A673 (cell line): ENCODE results near the gene PYGM. TPM values are rescaled to one million over a fixed set of nuclear protein-coding genes. Genes with fewer than 3 reads are reported as not detected.

Source experiments
- BruUV-seq: library from RNA; stranded (reverse); fragments of 400-500 nt; replicated peaks from 2 replicates; lab custom pipeline; 2021; lab: Mats Ljungman, UMichigan
- CTCF ChIA-PET: fragments of 300-600 bp; sonication (Branson Sonifier 250); formaldehyde crosslinking; loops from one replicate; lab custom pipeline; 2022; ENCODE audit warnings: antibody characterized with exemption; lab: Charles Lee
- POLR2A ChIA-PET: fragments of 300-600 bp; sonication (Branson Sonifier 250); formaldehyde crosslinking; loops from one replicate; lab custom pipeline; 2022; ENCODE audit warnings: antibody characterized with exemption; ENCODE audit not compliant: low non-redundant PET; lab: Charles Lee
- DNase-seq: peaks from one replicate; pipeline ENCODE4 v3.0.0-alpha.2; 2015; ENCODE audit warnings: low spot score
- H3K27ac ChIP-seq: fragments of 200-600 bp; sonication (generic); 2 replicates; pipeline ENCODE4 v1.5.1; 2016; ENCODE audit warnings: mixed run types, low read depth, mild to moderate bottlenecking, mixed read lengths, antibody characterized with exemption, low read length; ENCODE audit not compliant: poor library complexity, severe bottlenecking
- H3K27me3 ChIP-seq: fragments of 200-600 bp; sonication (generic); replicated peaks from 2 replicates; pipeline ENCODE4 v1.6.1; 2017; ENCODE audit warnings: mixed run types, low read depth, mild to moderate bottlenecking, mixed read lengths, antibody characterized with exemption, low read length; ENCODE audit not compliant: insufficient read depth, poor library complexity
- H3K36me3 ChIP-seq: fragments of 200-600 bp; sonication (generic); 2 replicates; pipeline ENCODE4 v1.6.1; 2016; ENCODE audit warnings: mixed run types, mild to moderate bottlenecking, mixed read lengths, antibody characterized with exemption, low read length; ENCODE audit not compliant: insufficient read depth, poor library complexity, severe bottlenecking
- H3K4me1 ChIP-seq: fragments of 200-600 bp; sonication (generic); 2 replicates; pipeline ENCODE4 v1.6.1; 2017; ENCODE audit warnings: mixed run types, mild to moderate bottlenecking, mixed read lengths, antibody characterized with exemption, low read length; ENCODE audit not compliant: insufficient read depth, poor library complexity, severe bottlenecking
- H3K4me3 ChIP-seq: fragments of 200-600 bp; sonication (generic); 2 replicates; pipeline ENCODE4 v1.5.1; 2016; ENCODE audit warnings: low read depth, mixed run types, mild to moderate bottlenecking, mixed read lengths, low read length; ENCODE audit not compliant: poor library complexity, severe bottlenecking
- H3K9me3 ChIP-seq: fragments of 200-600 bp; sonication (generic); 2 replicates; pipeline ENCODE4 v1.6.1; 2016; ENCODE audit warnings: mixed run types, low read depth, mild to moderate bottlenecking, mixed read lengths, antibody characterized with exemption, low read length; ENCODE audit not compliant: poor library complexity, severe bottlenecking
- EZH2 ChIP-seq: fragments of 200-600 bp; sonication (generic); IDR thresholded peaks from 2 replicates; pipeline ENCODE4 v1.6.1; 2017; ENCODE audit warnings: borderline replicate concordance, low read depth, mild to moderate bottlenecking, mixed read lengths, antibody characterized with exemption, low read length; ENCODE audit not compliant: poor library complexity, severe bottlenecking
- intact Hi-C: fragments of 100-400 bp; cut with micrococcal nuclease; formaldehyde crosslinking; loops from one replicate; pipeline ENCODE4 v1.10.0; 2022; ENCODE audit not compliant: unreplicated experiment
- total RNA-seq: library from RNA; stranded (reverse); gene quantifications from 2 replicates; pipeline ENCODE4 v1.2.3, GENCODE V29; 2021
- TF ChIP-seq, protein P1 (sequence below): fragments of 300-800, 200-600 bp; sonication (generic); conservative IDR thresholded peaks from 2 replicates; pipeline ENCODE4 v1.5.1; 2017; ENCODE audit warnings: low read depth, mild to moderate bottlenecking, antibody characterized with exemption, low read length, moderate library complexity, mixed read lengths

Gene PYGM
- total RNA-seq, 1 experiment from 2014 or later: 2.4 TPM

DNA sequence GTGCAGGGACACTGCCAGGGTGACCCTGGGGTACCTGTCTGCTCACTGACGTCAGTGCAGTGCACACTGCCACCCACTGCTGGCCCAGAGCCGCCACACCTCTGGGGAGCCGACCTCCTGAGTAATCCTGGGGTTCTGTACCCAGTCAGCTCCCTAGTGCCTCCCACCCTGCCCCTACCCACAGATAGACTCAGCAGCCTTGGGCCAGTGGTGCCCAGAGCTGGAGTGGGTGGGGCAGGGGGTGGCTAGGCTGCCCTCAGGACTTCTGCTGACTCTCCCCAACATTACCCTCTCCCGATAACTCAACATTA is 42.6 kb downstream of the PYGM start:
- H3K27me3 ChIP-seq: peaks cover 98% of the 10 kb centered on the region
- peaks cover 15% of the 10 kb centered on the region for H3K4me1 ChIP-seq
- H3K9me3 ChIP-seq: no peaks in the 10 kb centered on the region
- CTCF ChIA-PET: no interaction called here
- no peak overlapping the region for H3K27ac ChIP-seq
- no peaks in the 10 kb centered on the region for H3K36me3 ChIP-seq
- BruUV-seq: no TSS peak
- POLR2A ChIA-PET: no interaction called here
- no peak overlapping the region for H3K4me3 ChIP-seq
- no peak for DNase-seq
- intact Hi-C loops: no loop called here
- TF ChIP-seq, protein P1, sequence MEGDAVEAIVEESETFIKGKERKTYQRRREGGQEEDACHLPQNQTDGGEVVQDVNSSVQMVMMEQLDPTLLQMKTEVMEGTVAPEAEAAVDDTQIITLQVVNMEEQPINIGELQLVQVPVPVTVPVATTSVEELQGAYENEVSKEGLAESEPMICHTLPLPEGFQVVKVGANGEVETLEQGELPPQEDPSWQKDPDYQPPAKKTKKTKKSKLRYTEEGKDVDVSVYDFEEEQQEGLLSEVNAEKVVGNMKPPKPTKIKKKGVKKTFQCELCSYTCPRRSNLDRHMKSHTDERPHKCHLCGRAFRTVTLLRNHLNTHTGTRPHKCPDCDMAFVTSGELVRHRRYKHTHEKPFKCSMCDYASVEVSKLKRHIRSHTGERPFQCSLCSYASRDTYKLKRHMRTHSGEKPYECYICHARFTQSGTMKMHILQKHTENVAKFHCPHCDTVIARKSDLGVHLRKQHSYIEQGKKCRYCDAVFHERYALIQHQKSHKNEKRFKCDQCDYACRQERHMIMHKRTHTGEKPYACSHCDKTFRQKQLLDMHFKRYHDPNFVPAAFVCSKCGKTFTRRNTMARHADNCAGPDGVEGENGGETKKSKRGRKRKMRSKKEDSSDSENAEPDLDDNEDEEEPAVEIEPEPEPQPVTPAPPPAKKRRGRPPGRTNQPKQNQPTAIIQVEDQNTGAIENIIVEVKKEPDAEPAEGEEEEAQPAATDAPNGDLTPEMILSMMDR: no peak
- TF ChIP-seq EZH2: no peak

DNA sequence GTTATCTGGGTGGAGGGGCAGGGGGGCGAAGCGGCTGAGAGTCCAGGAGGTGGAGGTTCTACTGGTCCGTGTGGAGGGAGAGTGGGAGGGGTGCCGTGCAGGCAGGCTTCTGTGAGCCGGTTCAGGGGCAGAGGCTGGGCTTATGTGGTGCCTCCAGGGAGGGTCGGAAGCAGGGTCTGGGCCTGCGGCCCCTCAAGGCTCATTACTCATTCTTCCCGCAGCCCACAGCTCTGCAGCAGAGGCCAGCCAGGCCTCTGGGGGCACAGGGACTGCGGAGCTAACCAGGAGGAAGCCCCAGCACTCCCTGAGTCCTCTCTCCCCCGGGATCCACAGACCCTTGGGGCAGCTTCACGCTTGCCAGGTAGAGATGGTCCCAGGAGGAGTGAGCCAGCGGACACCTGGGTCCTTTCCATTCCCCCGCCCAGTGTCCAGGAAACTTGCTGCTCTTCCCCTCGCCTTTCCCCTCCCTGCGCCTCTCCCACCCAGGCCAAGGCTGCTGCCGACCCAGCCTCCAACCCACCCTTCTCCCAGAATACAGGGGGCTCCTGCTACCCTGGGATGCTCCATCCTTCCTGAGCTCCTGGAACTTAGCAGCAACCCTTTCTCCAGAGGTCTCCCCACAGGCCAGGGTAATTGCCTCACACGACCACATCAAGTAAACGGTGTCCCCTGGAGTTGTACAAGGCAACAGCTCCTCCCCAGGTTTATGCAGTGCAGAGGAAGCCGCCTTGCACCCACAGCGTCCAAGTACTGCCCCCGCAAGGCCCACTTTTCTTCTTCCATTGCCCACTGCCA is 43.1 kb downstream of the PYGM start:
- no peaks in the 10 kb centered on the region for H3K9me3 ChIP-seq
- H3K4me1 ChIP-seq: peaks cover 15% of the 10 kb centered on the region
- ChIA-PET POLR2A (interaction anchor here (0.7 kb wide), 1 partner anchor 26 kb away, joined by 3 read pairs; no protein-coding TSS in a partner anchor), CTCF (no interaction called here)
- H3K27me3 ChIP-seq: peaks cover 97% of the 10 kb centered on the region
- no peak overlapping the region for H3K27ac ChIP-seq
- no TSS peak for BruUV-seq
- no peaks in the 10 kb centered on the region for H3K36me3 ChIP-seq
- H3K4me3 ChIP-seq: no peak overlapping the region
- no peak for TF ChIP-seq EZH2
- TF ChIP-seq, protein P1: no peak
- DNase-seq: no peak
- intact Hi-C loops: no loop called here

DNA sequence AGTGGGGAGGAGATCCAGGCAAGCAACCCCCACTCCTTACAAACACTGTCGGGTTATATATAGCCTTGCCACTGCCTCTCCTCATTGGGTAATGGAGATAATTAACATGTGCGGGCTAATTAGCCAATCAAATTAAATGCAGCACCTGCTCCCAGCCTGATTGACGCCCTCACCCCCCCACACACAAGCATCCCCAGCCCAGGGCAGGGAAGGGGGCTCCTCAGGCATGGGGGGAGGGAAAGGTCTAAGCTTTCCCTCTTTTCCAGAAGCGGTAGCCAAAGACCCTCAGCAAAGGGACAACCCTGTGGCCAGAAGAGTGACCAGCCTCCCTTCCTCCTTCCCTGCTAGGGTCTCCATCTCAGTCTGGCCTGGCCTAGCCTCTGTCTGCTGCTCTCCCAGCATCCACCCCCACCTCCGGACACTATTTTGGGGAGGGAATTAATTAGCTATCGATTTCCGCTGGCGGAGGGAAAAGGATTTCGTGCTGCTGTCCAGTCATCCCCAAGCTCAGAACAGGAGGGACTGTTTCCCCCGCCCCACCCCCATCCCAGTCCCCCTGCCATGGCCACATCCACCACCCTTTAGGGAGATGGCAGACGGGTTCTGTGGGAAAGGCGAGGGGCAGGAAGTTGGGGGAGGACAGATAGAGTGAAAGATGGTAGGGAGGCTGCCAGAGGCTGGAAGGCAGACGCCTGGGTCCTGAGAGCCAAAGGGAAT is 43.9 kb downstream of the PYGM start:
- no peak overlapping the region for H3K27ac ChIP-seq
- TF ChIP-seq EZH2: no peak
- TF ChIP-seq, protein P1: no peak
- H3K4me1 ChIP-seq: peaks cover 15% of the 10 kb centered on the region
- no peak for DNase-seq
- intact Hi-C loops: no loop called here
- no peaks in the 10 kb centered on the region for H3K36me3 ChIP-seq
- ChIA-PET POLR2A (interaction anchor here (0.7 kb wide), 1 partner anchor 25 kb away, joined by 3 read pairs; no protein-coding TSS in a partner anchor), CTCF (no interaction called here)
- H3K9me3 ChIP-seq: no peaks in the 10 kb centered on the region
- BruUV-seq: no TSS peak
- H3K27me3 ChIP-seq: peaks cover 91% of the 10 kb centered on the region
- H3K4me3 ChIP-seq: no peak overlapping the region
